GM12874 (cell line): ENCODE data around the gene KREMEN2.

Experiments used
- CTCF ChIP-seq: IDR thresholded peaks from 2 replicates; pipeline ENCODE4 v1.5.1; 2011; ENCODE audit warnings: low read depth, mild to moderate bottlenecking, control low read depth, low read length, moderate library complexity; ENCODE audit not compliant: insufficient read depth

The KREMEN2 gene

GRCh38 chr16:3012246-3012645, 48.2 kb downstream of the KREMEN2 start:
- no peak for TF ChIP-seq CTCF

DNA sequence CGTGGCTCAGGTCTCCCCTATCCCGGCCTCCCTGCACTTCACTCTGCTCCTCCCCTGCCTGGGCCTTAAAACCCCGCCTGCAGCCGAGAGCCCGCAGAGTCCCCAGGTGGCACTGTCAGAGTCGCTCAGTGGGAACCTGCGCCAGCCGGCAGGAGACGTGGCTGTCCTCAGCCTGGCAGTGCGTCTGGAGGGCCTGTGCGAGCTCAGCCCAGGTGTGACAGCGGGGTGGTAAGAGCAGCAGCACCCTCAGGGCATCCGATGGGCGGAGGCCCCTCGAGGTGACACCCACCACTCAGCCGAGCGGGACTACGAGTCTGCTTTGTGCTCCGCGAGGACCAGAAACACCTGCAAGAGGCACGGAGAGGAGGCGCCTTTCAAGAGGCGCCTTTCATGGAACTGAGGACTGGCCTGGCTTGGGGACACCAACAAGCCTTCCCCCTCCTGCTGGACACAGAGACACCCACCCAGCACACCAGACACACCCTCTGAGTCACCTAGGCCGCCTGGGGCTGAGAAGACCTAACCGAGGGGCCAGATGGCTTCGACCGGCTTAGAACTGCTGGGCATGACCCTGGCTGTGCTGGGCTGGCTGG, 48.8 kb downstream of the KREMEN2 start, which contains the start of gene CLDN9:
CLDN9 (plus strand) TSS at position 96 of the 593 bp plus-strand sequence; CDS start at position 536, 440 bp downstream.
- no peak for TF ChIP-seq CTCF

DNA sequence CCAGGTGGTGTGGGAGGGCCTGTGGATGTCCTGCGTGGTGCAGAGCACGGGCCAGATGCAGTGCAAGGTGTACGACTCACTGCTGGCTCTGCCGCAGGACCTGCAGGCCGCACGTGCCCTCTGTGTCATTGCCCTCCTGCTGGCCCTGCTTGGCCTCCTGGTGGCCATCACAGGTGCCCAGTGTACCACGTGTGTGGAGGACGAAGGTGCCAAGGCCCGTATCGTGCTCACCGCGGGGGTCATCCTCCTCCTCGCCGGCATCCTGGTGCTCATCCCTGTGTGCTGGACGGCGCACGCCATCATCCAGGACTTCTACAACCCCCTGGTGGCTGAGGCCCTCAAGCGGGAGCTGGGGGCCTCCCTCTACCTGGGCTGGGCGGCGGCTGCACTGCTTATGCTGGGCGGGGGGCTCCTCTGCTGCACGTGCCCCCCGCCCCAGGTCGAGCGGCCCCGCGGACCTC, 49.4 kb downstream of the KREMEN2 start:
- TF ChIP-seq CTCF = no peak

- no peak for TF ChIP-seq CTCF
Observed at GRCh38 chr16:3013998-3014690, 50.1 kb downstream of the KREMEN2 start.

DNA sequence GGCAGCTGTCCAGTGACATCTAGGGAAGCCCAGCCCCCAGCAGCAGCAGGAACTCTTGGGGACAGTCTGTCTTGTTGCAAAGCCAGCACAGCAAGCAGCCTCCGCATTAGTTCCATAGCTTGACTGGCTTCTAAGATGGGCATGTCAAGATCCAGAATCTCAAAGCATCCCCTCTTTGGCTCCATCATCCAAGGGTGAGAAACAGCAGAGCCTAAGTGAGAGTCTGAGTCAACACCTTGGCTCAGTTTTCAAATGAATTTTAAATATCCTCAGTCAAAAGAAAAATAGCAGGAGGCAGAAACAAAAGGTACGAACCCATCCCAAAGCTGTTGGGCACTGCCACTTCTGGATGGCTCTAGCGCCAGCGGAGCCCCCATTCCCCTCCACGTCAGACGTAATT, 50.9 kb downstream of the KREMEN2 start:
- no peak for TF ChIP-seq CTCF

DNA sequence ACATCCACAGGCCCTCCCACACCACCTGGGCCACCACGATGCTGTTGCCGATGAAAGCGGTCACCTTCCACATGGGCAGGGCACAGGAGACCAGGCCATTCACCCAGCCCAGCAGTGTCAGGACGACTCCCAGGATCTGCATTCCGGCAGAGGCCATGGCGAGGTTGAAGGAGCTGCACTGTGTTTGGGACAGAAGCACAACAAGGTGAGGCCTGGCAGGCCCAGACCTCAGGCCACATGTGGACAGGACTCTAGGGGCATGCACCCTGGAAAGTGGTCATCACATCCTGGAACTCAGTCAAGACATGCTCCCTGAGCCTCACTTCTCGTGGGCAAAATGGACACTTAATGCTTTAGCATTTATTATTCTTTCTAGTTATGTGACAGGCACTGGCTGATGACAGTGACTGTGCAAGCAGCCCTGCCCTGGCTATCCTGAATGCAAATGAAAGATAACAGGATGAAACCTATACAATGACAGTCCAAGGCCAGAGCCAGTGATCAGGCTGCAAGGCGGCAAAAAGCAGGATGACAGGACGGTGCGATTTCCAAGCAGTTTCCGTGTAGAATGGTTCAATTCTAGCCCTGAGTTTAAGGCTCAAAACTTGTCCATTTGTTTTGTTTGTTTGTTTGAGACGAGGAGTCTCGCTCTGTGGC, 51.9 kb downstream of the KREMEN2 start:
- no peak for TF ChIP-seq CTCF

GRCh38 chr16:3017344-3017743, 53.3 kb downstream of the KREMEN2 start:
- no peak for TF ChIP-seq CTCF
